Endometrium (tissue), 2 donors: ENCODE results near the gene C6orf132.

Experiments
- FAIRE-seq: peaks from 2 replicates; lab custom pipeline; 2012; peaks lifted over from hg19 to GRCh38; lab: Jason Lieb, UNC
- donor health status: control.
- donor health status: control.

C6orf132 gene

DNA sequence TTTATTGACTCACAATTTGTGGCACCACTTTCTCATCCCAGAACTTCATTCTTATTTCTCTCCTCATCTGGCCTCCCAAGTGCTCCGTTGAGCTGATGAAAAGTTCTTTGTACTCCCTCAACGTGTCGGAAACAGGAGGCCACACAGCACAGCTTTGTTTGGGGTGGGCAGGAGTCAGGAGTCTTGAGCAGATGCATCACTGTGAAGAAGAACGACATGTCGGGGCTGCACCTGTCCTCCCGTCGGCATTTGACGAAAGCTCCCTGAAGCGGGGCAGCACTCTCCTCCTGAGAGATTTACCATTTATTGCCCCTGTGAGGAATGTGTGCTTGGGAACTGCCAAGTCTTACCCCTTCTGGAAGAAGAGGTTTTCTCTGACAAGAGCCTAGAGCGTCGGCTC lies 64.0 kb downstream of the C6orf132 start:
- no peak for FAIRE-seq

DNA sequence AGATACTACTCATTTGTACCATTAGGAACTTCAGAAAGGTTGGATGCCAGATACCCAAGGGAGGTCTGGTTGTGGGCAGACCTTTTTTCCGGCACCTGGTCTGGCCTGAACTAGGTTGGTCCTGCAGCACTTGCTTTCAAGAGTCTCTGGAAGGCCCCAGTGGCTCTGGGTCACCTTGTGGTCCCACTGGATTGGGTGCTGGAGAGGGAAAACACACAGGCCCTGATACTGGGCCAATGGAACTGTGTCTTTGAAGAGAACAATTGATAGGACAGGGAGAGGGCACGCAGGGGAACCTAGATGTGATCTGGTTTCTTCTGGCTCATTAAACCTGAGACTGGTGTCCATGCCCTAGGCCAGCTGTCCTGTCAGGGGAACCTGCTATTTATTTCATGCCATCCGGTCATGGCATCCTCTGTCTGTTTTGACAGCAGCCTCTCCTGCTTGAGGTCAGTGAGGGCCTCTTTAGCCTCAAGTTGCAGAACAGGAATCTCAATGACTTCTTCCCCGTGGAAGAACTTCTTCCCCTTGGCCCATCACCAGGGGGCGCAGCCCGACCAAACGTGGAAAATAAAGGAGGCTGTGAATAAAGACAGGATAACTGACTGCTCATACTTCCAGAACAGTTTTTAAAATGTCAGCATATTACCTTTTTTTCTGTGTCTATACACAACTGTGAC lies 67.1 kb downstream of the C6orf132 start:
- peak; percentile 35 for FAIRE-seq

DNA sequence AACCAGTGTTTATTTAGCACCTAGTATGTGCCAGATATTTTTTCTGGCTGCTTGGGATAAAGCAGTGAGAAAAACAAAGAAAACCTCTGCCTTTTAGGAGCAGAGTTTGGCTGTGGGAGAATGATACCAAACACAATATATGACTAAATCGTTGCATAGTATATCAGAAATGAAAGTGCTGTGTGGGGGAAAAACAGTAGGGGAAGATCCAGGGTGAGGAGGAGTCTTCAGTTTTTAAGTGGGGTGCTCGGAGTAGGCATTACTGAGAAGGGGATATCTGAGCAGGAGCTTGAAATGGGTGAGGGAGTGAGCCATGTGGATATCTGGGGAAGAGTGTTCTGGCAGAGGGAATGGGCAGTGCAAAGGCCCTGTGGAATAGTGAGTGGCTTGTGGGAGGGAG lies 69.1 kb downstream of the C6orf132 start:
- FAIRE-seq: no peak

DNA sequence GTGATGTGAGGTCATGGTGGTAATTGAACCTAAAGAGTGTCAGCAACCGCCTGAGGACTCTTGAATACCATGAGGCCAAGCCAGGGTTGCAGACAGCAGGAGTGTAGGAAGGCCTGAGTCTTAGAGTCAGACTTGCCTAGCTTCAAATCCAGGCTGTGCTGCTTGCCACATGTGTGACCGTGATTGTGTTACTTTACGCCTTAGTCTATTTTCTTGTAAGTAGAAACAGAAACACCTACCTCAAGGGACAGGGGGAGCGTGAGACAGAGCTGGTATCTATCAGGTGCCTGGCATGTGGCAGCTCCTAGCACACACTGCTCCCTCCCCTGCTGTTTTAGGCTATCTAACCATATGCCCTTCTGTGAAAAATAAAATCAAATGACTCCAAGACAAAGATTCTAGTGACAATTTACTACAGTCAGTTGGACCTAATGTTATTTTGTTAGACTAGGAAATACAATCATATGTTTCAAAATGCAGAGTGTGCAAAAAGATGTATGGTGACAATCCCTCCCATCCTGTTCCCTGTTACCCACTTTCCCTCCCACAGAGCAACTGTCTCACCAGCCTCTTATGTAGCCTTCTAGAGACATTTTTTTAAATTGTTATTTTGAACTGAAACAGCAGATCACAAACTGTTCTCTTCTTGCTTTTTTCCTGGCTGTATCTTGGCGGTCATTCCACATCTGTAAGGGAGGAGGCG lies 70.4 kb downstream of the C6orf132 start:
- FAIRE-seq: no peak

DNA sequence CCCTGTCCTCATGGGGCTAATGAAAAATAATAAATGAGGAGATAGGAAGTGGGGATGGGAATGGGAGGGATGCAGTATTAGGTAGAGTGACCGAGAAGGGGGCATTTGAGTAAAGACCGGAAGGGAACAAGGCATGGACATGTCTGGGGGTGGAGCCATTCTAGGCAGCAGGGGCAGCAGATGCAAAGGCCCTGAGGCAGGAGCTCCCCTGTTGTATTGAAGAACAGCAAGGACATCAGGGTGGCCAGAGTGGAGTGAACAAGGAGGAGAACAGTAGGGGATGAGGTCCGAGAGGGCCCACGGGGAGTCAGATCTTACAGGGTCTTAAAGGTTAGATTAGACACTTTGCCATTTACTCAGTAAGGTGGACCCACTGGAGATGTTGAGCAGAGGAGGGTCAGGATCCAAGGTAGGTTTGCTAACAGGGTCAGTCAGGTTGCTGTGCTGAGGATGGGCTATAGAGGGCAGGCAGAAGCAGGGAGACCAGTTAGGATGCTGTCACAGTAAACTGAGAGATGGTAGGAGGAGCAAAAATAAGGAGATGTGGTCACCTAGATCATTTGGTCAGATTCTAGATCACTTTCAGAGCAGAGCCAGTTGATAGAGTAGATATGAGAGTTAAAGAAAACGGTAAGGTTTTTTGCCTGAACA lies 73.4 kb downstream of the C6orf132 start:
- no peak for FAIRE-seq

DNA sequence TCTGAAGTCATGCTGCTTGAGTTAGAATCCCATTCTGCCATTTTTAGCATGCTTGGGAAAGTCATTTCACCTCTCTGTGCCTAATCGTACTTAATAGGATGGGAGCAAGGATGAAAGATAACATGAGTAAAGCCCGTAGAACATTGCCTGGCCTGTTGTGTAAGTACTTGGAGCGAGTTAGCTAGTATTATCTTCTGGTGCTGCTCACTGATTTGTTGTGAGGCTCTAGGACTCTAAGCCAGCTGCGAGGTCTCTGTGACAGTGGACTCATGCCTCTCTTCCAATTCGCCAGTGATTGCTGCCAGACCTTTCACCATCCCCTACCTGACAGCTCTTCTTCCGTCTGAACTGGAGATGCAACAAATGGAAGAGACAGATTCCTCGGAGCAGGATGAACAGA lies 74.2 kb downstream of the C6orf132 start:
- FAIRE-seq: no peak

DNA sequence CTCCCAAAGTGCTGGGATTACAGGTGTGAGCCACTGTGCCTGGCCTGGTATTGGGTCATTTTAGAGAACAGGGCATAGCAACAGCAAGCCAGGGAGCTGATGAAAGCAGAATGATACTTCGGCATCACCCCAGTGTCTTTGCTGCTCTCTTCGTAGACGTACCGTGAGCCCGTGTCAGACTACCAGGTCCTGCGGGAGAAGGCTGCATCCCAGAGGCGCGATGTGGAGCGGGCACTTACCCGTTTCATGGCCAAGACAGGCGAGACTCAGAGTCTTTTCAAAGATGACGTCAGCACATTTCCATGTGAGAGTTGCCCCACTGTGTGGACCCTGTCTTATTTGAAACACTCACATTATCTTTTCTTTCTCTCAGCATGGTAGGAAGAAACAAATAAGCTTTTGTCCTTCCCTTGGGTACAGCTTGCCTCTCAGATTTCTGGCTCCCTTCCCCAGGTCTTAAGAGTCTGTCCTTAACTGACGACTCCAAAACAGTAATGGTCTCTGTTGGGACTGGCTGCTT lies 76.2 kb downstream of the C6orf132 start:
- no peak for FAIRE-seq

DNA sequence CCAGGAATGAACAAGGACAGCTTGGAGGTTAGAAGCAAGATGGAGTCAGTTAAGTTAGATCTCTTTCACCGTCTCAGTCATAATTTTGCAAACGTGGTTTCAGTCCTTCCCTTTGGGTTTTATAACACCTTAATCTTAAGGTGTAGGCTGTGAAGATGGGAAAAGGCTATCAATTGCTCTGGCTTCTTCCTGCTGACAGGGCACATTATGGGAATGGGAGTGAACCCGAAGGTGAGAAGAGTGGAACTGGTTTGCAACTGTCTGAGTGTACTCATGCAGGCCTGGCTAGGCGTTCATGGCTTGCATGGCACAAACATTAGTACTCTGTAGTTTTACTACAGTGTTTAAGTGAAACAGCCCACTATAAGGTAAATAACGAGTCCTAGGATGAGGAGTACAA lies 82.7 kb downstream of the C6orf132 start:
- no peak for FAIRE-seq

DNA sequence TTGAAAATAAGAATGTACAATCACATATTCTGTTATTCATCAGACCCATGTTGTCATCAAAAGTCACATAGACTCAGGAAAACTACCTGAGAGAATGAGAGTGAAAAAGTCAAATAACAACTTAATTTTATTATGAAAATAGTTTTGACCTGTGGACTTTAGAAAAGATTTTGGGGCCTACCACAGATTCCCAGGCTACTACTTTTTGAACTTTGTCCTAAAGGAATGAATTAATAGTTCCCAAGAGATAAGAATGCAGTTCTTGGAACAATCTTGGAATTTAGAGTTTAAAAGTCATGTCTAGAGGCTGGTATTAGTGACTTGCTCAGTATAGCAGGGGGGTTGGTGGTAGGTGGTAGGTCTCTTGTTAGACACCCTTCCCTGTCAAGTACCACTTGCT lies 88.8 kb downstream of the C6orf132 start:
- no peak for FAIRE-seq

DNA sequence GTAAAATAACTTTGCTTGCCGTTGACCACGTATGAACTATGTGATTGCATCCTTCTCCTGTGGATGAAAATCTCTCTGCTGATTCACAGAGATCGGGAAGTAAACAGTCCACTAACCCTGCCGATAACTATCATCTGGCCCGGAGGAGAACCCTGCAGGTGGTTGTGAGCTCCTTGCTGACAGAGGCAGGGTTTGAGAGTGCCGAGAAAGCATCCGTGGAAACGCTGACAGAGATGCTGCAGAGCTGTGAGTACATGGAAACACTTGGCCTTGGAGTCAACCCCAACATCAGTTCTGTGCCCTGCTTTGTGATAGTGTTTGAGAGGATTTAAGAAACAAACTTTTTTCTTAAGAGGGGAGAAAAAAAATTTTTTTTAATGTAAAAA lies 91.2 kb downstream of the C6orf132 start:
- no peak for FAIRE-seq
